Activated naive CD4-positive, alpha-beta T cell treated with anti-CD3 and anti-CD28 coated beads for 36 hours (primary cell): Measurements from ENCODE around the gene AUP1. TPM values are rescaled to one million over a fixed set of nuclear protein-coding genes. Genes with fewer than 3 reads are reported as not detected.

Experiments
- CTCF ChIA-PET: fragments of 350-600 bp; sonication (Branson Sonifier 250); formaldehyde crosslinking; loops from one replicate; lab custom pipeline; 2021; ENCODE audit warnings: antibody characterized with exemption; lab: Charles Lee
- DNase-seq: peaks from one replicate; pipeline ENCODE4 v3.0.0-alpha.2; 2020
- H3K27ac Mint-ChIP-seq: one replicate; pipeline ENCODE4 v1.8.0; 2021; ENCODE audit warnings: mild to moderate bottlenecking, mixed read lengths
- H3K27me3 Mint-ChIP-seq: one replicate; pipeline ENCODE4 v1.8.0; 2021; ENCODE audit warnings: low read depth, mixed read lengths
- H3K36me3 Mint-ChIP-seq: one replicate; pipeline ENCODE4 v1.8.0; 2021; ENCODE audit warnings: low read depth, mixed read lengths
- H3K4me1 Mint-ChIP-seq: one replicate; pipeline ENCODE4 v1.8.0; 2021; ENCODE audit warnings: low read depth, mixed read lengths
- H3K4me3 Mint-ChIP-seq: one replicate; pipeline ENCODE4 v1.8.0; 2021; ENCODE audit warnings: mild to moderate bottlenecking, moderate library complexity, mixed read lengths
- H3K9me3 Mint-ChIP-seq: one replicate; pipeline ENCODE4 v1.8.0; 2021; ENCODE audit warnings: mixed read lengths
- intact Hi-C: fragments of 100-400 bp; cut with micrococcal nuclease; formaldehyde crosslinking; loops from one replicate; pipeline ENCODE4 v1.15.1; 2023
- total RNA-seq, 2 experiments: library from RNA; stranded (reverse); gene quantifications; one replicate each; pipeline ENCODE4 v1.2.3, GENCODE V29; 2021

The AUP1 gene
- total RNA-seq, 2 experiments from 2014 or later, result 77.4 to 78.5 TPM

GRCh38 chr2:74505448-74506246 lies 23.9 kb downstream of the AUP1 start:
- Mint-ChIP-seq H3K9me3 (no peaks in the 10 kb centered on the region), H3K27ac (no peak overlapping the region), H3K4me1 (peaks cover 45% of the 10 kb centered on the region), H3K4me3 (no peak overlapping the region), H3K36me3 (peaks cover 24% of the 10 kb centered on the region), H3K27me3 (peaks cover 45% of the 10 kb centered on the region)
- CTCF ChIA-PET, result interaction anchor here (0.5 to 4.8 kb wide), 5 partner anchors 23 to 83 kb away, joined by 3 to 14 read pairs (median 10); partner anchors contain the start of genes CCDC142 and TTC31
- intact Hi-C loops, result loop anchor here (2.0 to 10.0 kb wide), 5 partner anchors 49 to 449 kb away; partner anchors contain the start of genes DOK1, HK2, POLE4 and SEMA4F
- no peak for DNase-seq

DNA sequence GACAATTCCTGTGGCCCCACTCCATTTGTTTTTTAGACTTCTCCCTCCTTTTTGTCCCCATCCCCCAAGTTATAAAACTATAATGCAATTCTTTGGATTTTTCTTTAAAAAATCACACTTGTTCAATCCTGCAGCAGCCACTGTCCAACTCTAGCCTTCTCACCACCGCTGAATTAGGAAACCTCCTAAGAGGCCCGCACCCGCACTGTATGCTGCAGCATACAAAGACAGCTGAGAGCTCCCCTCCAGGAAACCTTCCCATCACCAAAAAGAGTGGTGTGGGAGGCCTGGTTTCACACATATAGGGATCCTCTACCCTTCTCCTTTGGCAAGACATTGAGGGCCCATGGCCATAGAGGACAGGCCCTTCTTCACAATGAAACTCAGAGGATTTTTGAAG lies 24.9 kb downstream of the AUP1 start:
- Mint-ChIP-seq H3K4me1 (peaks cover 48% of the 10 kb centered on the region), H3K36me3 (peaks cover 24% of the 10 kb centered on the region), H3K9me3 (no peaks in the 10 kb centered on the region), H3K27me3 (peaks cover 51% of the 10 kb centered on the region), H3K27ac (no peak overlapping the region), H3K4me3 (no peak overlapping the region)
- CTCF ChIA-PET, result interaction anchor here (1.0 to 4.8 kb wide), 3 partner anchors 22 to 83 kb away, joined by 3 to 14 read pairs (median 10); partner anchors contain the start of genes CCDC142 and TTC31
- DNase-seq, result no peak
- intact Hi-C loops, result loop anchor here (10.0 kb wide), 1 partner anchor 450 kb away; the partner anchor contains the start of gene POLE4

DNA sequence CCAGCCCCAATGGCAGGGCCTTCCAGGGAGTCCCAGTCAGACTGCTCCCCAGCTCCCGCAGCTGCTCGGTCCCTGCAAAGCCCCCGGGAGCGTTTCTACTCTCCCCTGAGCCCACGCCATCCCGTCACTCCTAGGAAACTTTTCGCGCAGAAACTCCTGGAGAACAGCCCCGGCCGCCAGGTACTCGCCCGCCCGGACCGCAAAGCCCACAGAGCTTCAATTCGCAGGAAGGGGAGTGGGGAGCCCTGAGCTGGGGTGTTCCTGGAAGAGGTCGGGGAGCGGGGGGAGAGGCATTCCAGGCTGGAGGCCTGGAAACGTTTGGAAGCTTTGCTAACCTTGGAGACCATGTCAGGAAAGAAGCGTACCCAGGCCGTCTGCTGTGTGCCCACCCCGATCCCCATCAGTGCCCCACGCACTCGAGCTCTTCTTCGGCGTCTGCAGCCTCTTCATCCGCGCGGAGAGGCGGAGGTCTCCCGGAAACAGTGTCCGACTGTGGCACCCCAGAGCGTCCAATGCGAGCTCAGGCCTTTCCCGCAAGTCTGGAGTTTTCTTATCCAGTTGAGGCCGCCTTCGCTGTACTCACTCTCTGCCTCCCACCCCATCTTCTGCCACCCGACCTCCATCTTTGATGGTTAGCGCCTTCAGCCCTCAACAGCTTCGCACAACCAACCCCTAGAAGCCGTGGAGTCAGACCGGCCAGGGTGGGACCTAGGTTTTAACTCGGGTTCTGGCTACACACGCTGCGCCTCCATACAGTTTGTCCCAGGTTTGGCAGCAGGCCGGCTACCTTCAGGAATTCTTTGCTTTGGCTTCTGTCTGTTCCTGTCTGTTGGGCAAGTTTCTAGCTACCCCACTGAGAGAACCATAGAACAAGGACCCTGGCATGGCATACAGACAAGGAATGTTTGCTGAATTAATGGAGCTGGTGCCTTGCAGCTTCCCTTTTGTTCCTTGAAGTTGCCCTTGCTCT lies 25.7 kb downstream of the AUP1 start:
- H3K4me1 Mint-ChIP-seq, result peaks cover 53% of the 10 kb centered on the region
- H3K36me3 Mint-ChIP-seq, result peaks cover 24% of the 10 kb centered on the region
- no peak for DNase-seq
- intact Hi-C loops, result loop anchor here (10.0 kb wide), 1 partner anchor 451 kb away; the partner anchor contains the start of gene POLE4
- CTCF ChIA-PET, result interaction anchor here (1.0 to 4.8 kb wide), 4 partner anchors 21 to 112 kb away, joined by 3 to 14 read pairs (median 8); partner anchors contain the start of genes CCDC142 and TTC31
- no peaks in the 10 kb centered on the region for H3K9me3 Mint-ChIP-seq
- H3K4me3 Mint-ChIP-seq, result peak overlapping the region; percentile 59
- peaks cover 57% of the 10 kb centered on the region for H3K27me3 Mint-ChIP-seq
- no peak overlapping the region for H3K27ac Mint-ChIP-seq

GRCh38 chr2:74502720-74503505 lies 26.6 kb downstream of the AUP1 start:
- Mint-ChIP-seq H3K9me3 (no peaks in the 10 kb centered on the region), H3K36me3 (peaks cover 24% of the 10 kb centered on the region), H3K4me1 (peaks cover 54% of the 10 kb centered on the region), H3K27ac (no peak overlapping the region), H3K4me3 (peak overlapping the region; percentile 59), H3K27me3 (peaks cover 64% of the 10 kb centered on the region)
- intact Hi-C loops, result loop anchor here (10.0 kb wide), 1 partner anchor 452 kb away; the partner anchor contains the start of gene POLE4
- DNase-seq, result peak; percentile 58
- CTCF ChIA-PET, result interaction anchor here (1.0 to 4.8 kb wide), 3 partner anchors 20 to 111 kb away, joined by 5 to 14 read pairs (median 10); partner anchors contain the start of genes CCDC142 and TTC31

DNA sequence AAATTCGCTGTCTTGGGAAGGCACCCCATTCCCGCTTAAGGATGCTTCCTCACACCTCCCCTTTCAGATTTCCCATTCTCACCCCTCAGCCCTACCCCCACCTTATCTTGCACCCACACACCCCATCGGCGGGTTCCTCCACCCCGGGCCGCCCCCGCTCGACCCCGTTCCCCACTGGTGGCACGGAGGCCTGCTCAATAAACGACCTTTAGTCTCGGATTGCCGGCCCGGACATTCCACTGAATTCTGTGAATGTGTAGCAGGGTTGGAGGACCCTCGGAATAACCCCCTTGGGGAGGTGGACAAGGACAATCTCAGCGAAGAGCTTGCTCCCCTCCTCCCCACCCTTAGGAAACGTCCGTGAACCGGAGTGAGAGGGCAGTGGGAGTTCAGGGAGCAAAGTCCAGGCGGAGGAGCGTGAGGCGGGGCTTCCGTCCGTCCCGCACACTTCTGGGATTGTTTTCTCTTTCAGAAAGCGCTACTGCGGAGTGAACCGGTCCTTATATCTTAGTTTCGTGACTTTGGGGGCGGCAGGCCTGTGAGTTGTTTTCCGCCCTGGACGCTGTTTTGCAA lies 27.3 kb downstream of the AUP1 start:
- intact Hi-C loops, result loop anchor here (10.0 kb wide), 1 partner anchor 453 kb away; the partner anchor contains the start of gene POLE4
- no peaks in the 10 kb centered on the region for H3K9me3 Mint-ChIP-seq
- peak overlapping the region; percentile 59 for H3K4me3 Mint-ChIP-seq
- H3K27ac Mint-ChIP-seq, result no peak overlapping the region
- H3K36me3 Mint-ChIP-seq, result peaks cover 21% of the 10 kb centered on the region
- DNase-seq, result no peak
- peaks cover 70% of the 10 kb centered on the region for H3K27me3 Mint-ChIP-seq
- peaks cover 58% of the 10 kb centered on the region for H3K4me1 Mint-ChIP-seq
- CTCF ChIA-PET, result interaction anchor here (1.9 to 4.8 kb wide), 3 partner anchors 19 to 85 kb away, joined by 10 to 24 read pairs (median 14); partner anchors contain the start of genes CCDC142 and TTC31

GRCh38 chr2:74501335-74502071 lies 28.0 kb downstream of the AUP1 start:
- H3K4me3 Mint-ChIP-seq, result peak overlapping the region; percentile 36

DNA sequence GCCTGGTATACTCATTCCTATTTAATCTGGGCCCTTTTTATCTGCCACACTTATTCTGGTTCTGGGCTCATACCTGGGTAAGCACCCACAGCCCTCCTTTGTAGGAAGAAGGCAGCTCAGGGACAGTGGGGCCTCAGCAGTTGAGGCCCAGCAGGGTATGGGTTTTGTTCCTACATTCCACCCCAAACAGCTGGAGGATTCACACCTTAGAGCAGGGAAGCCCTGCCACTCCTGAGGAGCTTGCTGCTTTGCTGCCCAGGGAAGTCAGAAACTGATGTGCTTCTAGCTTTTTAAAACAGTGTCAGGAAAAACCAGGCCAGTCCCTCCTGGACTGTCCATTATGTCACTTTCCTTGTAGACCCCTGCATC lies 28.9 kb downstream of the AUP1 start:
- H3K36me3 Mint-ChIP-seq, result peaks cover 13% of the 10 kb centered on the region
- H3K27ac Mint-ChIP-seq, result no peak overlapping the region
- no peak for DNase-seq
- H3K27me3 Mint-ChIP-seq, result peaks cover 70% of the 10 kb centered on the region
- no peaks in the 10 kb centered on the region for H3K9me3 Mint-ChIP-seq
- intact Hi-C loops, result loop anchor here (10.0 kb wide), 1 partner anchor 454 kb away; the partner anchor contains the start of gene POLE4
- no peak overlapping the region for H3K4me3 Mint-ChIP-seq
- H3K4me1 Mint-ChIP-seq, result peaks cover 49% of the 10 kb centered on the region
- CTCF ChIA-PET, result interaction anchor here (0.6 to 3.7 kb wide), 5 partner anchors 14 to 86 kb away, joined by 3 to 24 read pairs (median 6); partner anchors contain the start of genes CCDC142, TLX2 and TTC31

More at GRCh38 chr2:74501335-74502071, 28.0 kb downstream of the AUP1 start:
- intact Hi-C loops, result loop anchor here (10.0 kb wide), 1 partner anchor 453 kb away; the partner anchor contains the start of gene POLE4
- H3K27me3 Mint-ChIP-seq, result peaks cover 70% of the 10 kb centered on the region
- peaks cover 17% of the 10 kb centered on the region for H3K36me3 Mint-ChIP-seq
- peaks cover 53% of the 10 kb centered on the region for H3K4me1 Mint-ChIP-seq
- CTCF ChIA-PET, result interaction anchor here (0.6 to 4.8 kb wide), 5 partner anchors 13 to 1301 kb away, joined by 3 to 24 read pairs (median 10); partner anchors contain the start of genes CCDC142, TLX2 and TTC31
- no peak for DNase-seq
- no peaks in the 10 kb centered on the region for H3K9me3 Mint-ChIP-seq
- no peak overlapping the region for H3K27ac Mint-ChIP-seq

- CTCF ChIA-PET, result interaction anchor here (0.6 to 3.7 kb wide), 5 partner anchors 15 to 87 kb away, joined by 3 to 24 read pairs (median 6); partner anchors contain the start of genes CCDC142, TLX2 and TTC31
- H3K4me1 Mint-ChIP-seq, result peaks cover 46% of the 10 kb centered on the region
- no peak overlapping the region for H3K27ac Mint-ChIP-seq
- no peaks in the 10 kb centered on the region for H3K9me3 Mint-ChIP-seq
- peaks cover 8% of the 10 kb centered on the region for H3K36me3 Mint-ChIP-seq
- DNase-seq, result no peak
- H3K27me3 Mint-ChIP-seq, result peaks cover 70% of the 10 kb centered on the region
- intact Hi-C loops, result loop anchor here (5.0 to 10.0 kb wide), 2 partner anchors 32 to 455 kb away; partner anchors contain the start of gene POLE4
- no peak overlapping the region for H3K4me3 Mint-ChIP-seq
Measured at GRCh38 chr2:74499940-74500577, 29.4 kb downstream of the AUP1 start.

- Mint-ChIP-seq H3K9me3 (no peaks in the 10 kb centered on the region), H3K4me3 (peak within 1 kb of the TSS; percentile 67), H3K4me1 (peaks cover 40% of the 10 kb centered on the region), H3K36me3 (peaks cover 2% of the 10 kb centered on the region), H3K27ac (no peak within 1 kb of the TSS), H3K27me3 (peaks cover 66% of the 10 kb centered on the region)
- peak; percentile 43 for DNase-seq
- intact Hi-C loops, result loop anchor here (5.0 kb wide), 1 partner anchor 33 kb away; no protein-coding TSS in a partner anchor
- CTCF ChIA-PET, result interaction anchor here (1.8 to 3.7 kb wide), 2 partner anchors 17 to 87 kb away, joined by 6 to 24 read pairs; partner anchors contain the start of genes CCDC142 and TTC31
Measured at GRCh38 chr2:74499267-74499939, 30.1 kb downstream of the AUP1 start, which contains the start of gene LBX2. Gene LBX2 (minus strand): TSS chr2:74499603. CDS start chr2:74499537, 66 bp downstream.
